Effector CD8-positive, alpha-beta T cell (primary cell): ENCODE measurements around the gene ERFE.

ENCODE experiments used
- DNase-seq: peaks from one replicate; lab custom pipeline; 2025; lab: John Stamatoyannopoulos, UW

The ERFE gene

GRCh38 chr2:238216651-238217184 lies 57.9 kb downstream of the ERFE start:
- no peak for DNase-seq
